ENCODE results near the gene SF1. TPM values are rescaled to one million over a fixed set of nuclear protein-coding genes. Genes with fewer than 3 reads are reported as not detected.

Gene SF1
- total and polyA plus RNA-seq, 2 donors (not counting 3 experiments of a cell fraction or from before 2014, with no cell fraction given) = 95.0 to 342 TPM

GRCh38 chr11:64760759-64761420 lies 17.5 kb downstream of the SF1 start:
- intact Hi-C loops (cut with micrococcal nuclease) (no loop called here), dilution Hi-C loops (cut with MboI; ENCODE audit: extremely low pct_ligation_motif_present, low sequenced_read_pairs) (no loop called here)
- Histone ChIP-seq H3K27ac (ENCODE audit: insufficient read depth, low read depth, low read length) (no peak overlapping the region), H3K27me3 (ENCODE audit: control insufficient read depth in 2 of 2, insufficient read depth in 2 of 2, low read length in 2 of 2) (no peaks in the 10 kb centered on the region), H3K4me1 (ENCODE audit: control insufficient read depth, extremely low read depth, insufficient read depth, low read length) (peaks cover 20% of the 10 kb centered on the region), H3K79me2 (ENCODE audit: control insufficient read depth, insufficient read depth, low read length) (peaks cover 5% of the 10 kb centered on the region), H3K9ac (replicated peaks; ENCODE audit: extremely low read depth, insufficient read depth, low read length) (no peak overlapping the region), H3K9me3 (replicated peaks; ENCODE audit: control insufficient read depth, insufficient read depth, low read length) (no peaks in the 10 kb centered on the region), H3K9me1 (replicated peaks; ENCODE audit: control insufficient read depth, extremely low read depth, insufficient read depth, low read length) (no peaks in the 10 kb centered on the region), H2AFZ (ENCODE audit: low read depth, low read length) (no peak overlapping the region), H3K4me3 (replicated peaks in 1 of 3; ENCODE audit: insufficient read depth in 1 of 3, low read depth in 1 of 3, low read length in 3 of 3) (no peak overlapping the region), H3K4me2 (ENCODE audit: insufficient read depth, low read length) (no peak overlapping the region), H3K36me3 (ENCODE audit: control insufficient read depth in 2 of 2, extremely low read depth in 1 of 2, insufficient read depth in 2 of 2, low read length in 2 of 2) (peaks cover 21 to 27% of the 10 kb centered on the region in 2 experiments), H4K20me1 (replicated peaks; ENCODE audit: control insufficient read depth, extremely low read depth, insufficient read depth, low read length) (peaks cover 3% of the 10 kb centered on the region)
- FAIRE-seq (no peak), DNase-seq (ENCODE audit: low read depth, low spot score) (no peak)
- TF ChIP-seq JUN (IDR thresholded peaks at IDR 0.05; ENCODE audit: borderline replicate concordance, insufficient read depth, insufficient read length, low read depth) = no peak
- TF ChIP-seq FOS (IDR thresholded peaks at IDR 0.05; ENCODE audit: borderline replicate concordance, insufficient read depth, low read length) = no peak
- no peak for TF ChIP-seq EZH2 (IDR thresholded peaks at IDR 0.05; ENCODE audit: borderline replicate concordance, low read depth, low read length, severe bottlenecking)
- no TSS peak for BruUV-seq (replicated peaks)
- ChIA-PET CTCF (interaction anchor here (1.2 to 1.6 kb wide), 3 partner anchors 12 to 18 kb away, joined by 3 to 6 read pairs (median 5); partner anchors contain the start of gene SF1), POLR2A (no interaction called here)

- no peaks in the 10 kb centered on the region for H3K27me3 ChIP-seq (ENCODE audit: control insufficient read depth in 2 of 2, insufficient read depth in 2 of 2, low read length in 2 of 2)
- TF ChIP-seq POLR2AphosphoS5 (IDR thresholded peaks at IDR 0.05; ENCODE audit: insufficient read depth, low read depth, low read length) (peak; percentile 49), FOS (IDR thresholded peaks at IDR 0.05; ENCODE audit: borderline replicate concordance, insufficient read depth, low read length) (no peak), POLR2A (IDR thresholded peaks at IDR 0.05; ENCODE audit: low read depth, low read length) (no peak), EZH2 (IDR thresholded peaks at IDR 0.05; ENCODE audit: borderline replicate concordance, low read depth, low read length, severe bottlenecking) (no peak)
- H3K9me3 ChIP-seq (replicated peaks; ENCODE audit: control insufficient read depth, insufficient read depth, low read length) = no peaks in the 10 kb centered on the region
- ChIA-PET CTCF (interaction anchor here (1.2 to 1.6 kb wide), 2 partner anchors 13 to 19 kb away, joined by 3 to 6 read pairs; partner anchors contain the start of gene SF1), POLR2A (no interaction called here)
- FAIRE-seq = no peak
- H3K9ac ChIP-seq (replicated peaks; ENCODE audit: extremely low read depth, insufficient read depth, low read length) = no peak within 1 kb of the TSS
- H4K20me1 ChIP-seq (replicated peaks; ENCODE audit: control insufficient read depth, extremely low read depth, insufficient read depth, low read length) = peaks cover 2% of the 10 kb centered on the region
- H3K4me1 ChIP-seq (ENCODE audit: control insufficient read depth, extremely low read depth, insufficient read depth, low read length) = peaks cover 20% of the 10 kb centered on the region
- no peak within 1 kb of the TSS for H3K27ac ChIP-seq (ENCODE audit: insufficient read depth, low read depth, low read length)
- H3K36me3 ChIP-seq (ENCODE audit: control insufficient read depth in 2 of 2, extremely low read depth in 1 of 2, insufficient read depth in 2 of 2, low read length in 2 of 2) = peaks cover 20 to 21% of the 10 kb centered on the region in 2 experiments
- H3K9me1 ChIP-seq (replicated peaks; ENCODE audit: control insufficient read depth, extremely low read depth, insufficient read depth, low read length) = no peaks in the 10 kb centered on the region
- BruUV-seq (replicated peaks) = no TSS peak
- H2AFZ ChIP-seq (ENCODE audit: low read depth, low read length) = no peak within 1 kb of the TSS
- peaks cover 4% of the 10 kb centered on the region for H3K79me2 ChIP-seq (ENCODE audit: control insufficient read depth, insufficient read depth, low read length)
- no peak within 1 kb of the TSS for H3K4me3 ChIP-seq (replicated peaks in 1 of 3; ENCODE audit: insufficient read depth in 1 of 3, low read depth in 1 of 3, low read length in 3 of 3)
- dilution Hi-C loops (cut with MboI; ENCODE audit: extremely low pct_ligation_motif_present, low sequenced_read_pairs) = no loop called here
- no peak within 1 kb of the TSS for H3K4me2 ChIP-seq (ENCODE audit: insufficient read depth, low read length)
- DNase-seq (ENCODE audit: low read depth, low spot score) = no peak
- intact Hi-C loops (cut with micrococcal nuclease) = no loop called here
Measured at GRCh38 chr11:64759722-64760719, 18.3 kb downstream of the SF1 start, which contains the start of gene PYGM. Gene PYGM (minus strand): TSS chr11:64759974. CDS start chr11:64759898, 76 bp downstream.

All from endothelial cell of umbilical vein (primary cell).